H1 (cell line): ENCODE data around the gene LOXHD1. TPM values are rescaled to one million over a fixed set of nuclear protein-coding genes. Genes with fewer than 3 reads are reported as not detected.

Source experiments
- CTCF ChIA-PET: fragments of 300-600 bp; sonication (Branson Sonifier 250); formaldehyde crosslinking; loops from one replicate; lab custom pipeline; 2021; ENCODE audit not compliant: partially characterized antibody; lab: Charles Lee
- POLR2A ChIA-PET: fragments of 300-600 bp; sonication (Branson Sonifier 250); formaldehyde crosslinking; loops from one replicate; lab custom pipeline; 2021; ENCODE audit warnings: inconsistent platforms; ENCODE audit not compliant: partially characterized antibody; lab: Charles Lee
- DNase-seq, 2 experiments: peaks; one replicate each; pipeline versions ENCODE4 v3.0.0 to v3.0.0-alpha.2; 2010 to 2022; ENCODE audit warnings: low spot score in 2 of 2, low read depth in 1 of 2, mixed read lengths in 1 of 2
- FAIRE-seq: peaks from 2 replicates; lab custom pipeline; 2011; peaks lifted over from hg19 to GRCh38; lab: Jason Lieb, UNC
- H2AFZ ChIP-seq: 2 replicates; pipeline ENCODE4 v1.8.1; 2012; ENCODE audit warnings: low read length, inconsistent platforms
- H2AK5ac ChIP-seq: 2 replicates; pipeline ENCODE4 v1.6.1; 2013; ENCODE audit warnings: low read depth, low read length
- H2BK120ac ChIP-seq: replicated peaks from 2 replicates; pipeline ENCODE3; 2013; ENCODE audit warnings: low read depth, low read length, inconsistent platforms
- H2BK12ac ChIP-seq: 2 replicates; pipeline ENCODE4 v1.6.1; 2013; ENCODE audit warnings: low read depth, low read length
- H2BK15ac ChIP-seq: 2 replicates; pipeline ENCODE4 v1.6.1; 2013; ENCODE audit warnings: low read length
- H2BK20ac ChIP-seq: 2 replicates; pipeline ENCODE4 v1.6.1; 2013; ENCODE audit warnings: low read length
- H2BK5ac ChIP-seq: 2 replicates; pipeline ENCODE4 v1.6.1; 2013; ENCODE audit warnings: low read depth, low read length
- H3K14ac ChIP-seq: 2 replicates; pipeline ENCODE4 v1.6.1; 2013; ENCODE audit warnings: inconsistent platforms; ENCODE audit not compliant: insufficient read length
- H3K18ac ChIP-seq: 2 replicates; pipeline ENCODE4 v1.6.1; 2013; ENCODE audit warnings: low read length; ENCODE audit errors: extremely low read depth
- H3K23ac ChIP-seq: 2 replicates; pipeline ENCODE4 v1.6.1; 2013; ENCODE audit warnings: inconsistent platforms; ENCODE audit not compliant: insufficient read length
- H3K23me2 ChIP-seq: 2 replicates; pipeline ENCODE4 v1.6.1; 2013; ENCODE audit warnings: low read depth, low read length
- H3K27ac ChIP-seq: 2 replicates; pipeline ENCODE4 v1.6.1; 2011; ENCODE audit warnings: low read depth, low read length, inconsistent platforms
- H3K27me3 ChIP-seq, 4 experiments: replicated peaks in 1 of 4; 1 replicate in 1 of 4; 2 replicates in 3 of 4; pipeline versions ENCODE4 v1.6.1 to v1.8.1; 2011 to 2013; ENCODE audit warnings: low read length in 3 of 4, mild to moderate bottlenecking in 3 of 4, inconsistent platforms in 2 of 4, mixed read lengths in 2 of 4, moderate library complexity in 1 of 4; ENCODE audit not compliant: control insufficient read depth in 3 of 4, insufficient read depth in 3 of 4; ENCODE audit errors: extremely low read depth in 1 of 4
- H3K36me3 ChIP-seq, 4 experiments: 2 replicates each; pipeline versions ENCODE4 v1.6.1 to v1.8.1; 2011 to 2013; ENCODE audit warnings: mild to moderate bottlenecking in 4 of 4, low read length in 3 of 4, moderate library complexity in 2 of 4, control low read depth in 1 of 4, inconsistent platforms in 1 of 4; ENCODE audit not compliant: insufficient read depth in 4 of 4, control insufficient read depth in 2 of 4
- H3K4ac ChIP-seq: replicated peaks from 2 replicates; pipeline ENCODE3; 2013; ENCODE audit warnings: low read length, low read depth, mixed read lengths, inconsistent platforms; ENCODE audit not compliant: insufficient read length
- H3K4me1 ChIP-seq, 4 experiments: replicated peaks in 1 of 4; 1 replicate in 1 of 4; 2 replicates in 3 of 4; pipeline versions ENCODE4 v1.6.1 to v1.8.1; 2011 to 2013; ENCODE audit warnings: low read length in 3 of 4, inconsistent platforms in 2 of 4, mixed read lengths in 1 of 4; ENCODE audit not compliant: insufficient read depth in 4 of 4, control insufficient read depth in 3 of 4
- H3K4me2 ChIP-seq, 2 experiments: 2 replicates each; pipeline versions ENCODE4 v1.6.1 to v1.8.1; 2011 to 2013; ENCODE audit warnings: low read depth in 2 of 2, low read length in 2 of 2, control low read depth in 1 of 2, inconsistent platforms in 1 of 2, mild to moderate bottlenecking in 1 of 2; ENCODE audit not compliant: insufficient read depth in 1 of 2
- H3K4me3 ChIP-seq, 4 experiments: fragments of 200-600, 300-600 bp in 1 of 4; sonication (generic), shearing (Covaris generic), sonication (Bioruptor Twin) in 1 of 4; 2 replicates each; pipeline versions ENCODE4 v1.5.1 to v1.8.1; 2011 to 2016; ENCODE audit warnings: low read length in 4 of 4, low read depth in 3 of 4, control low read depth in 2 of 4, inconsistent platforms in 2 of 4, mild to moderate bottlenecking in 2 of 4, mixed read lengths in 1 of 4, moderate library complexity in 1 of 4; ENCODE audit not compliant: insufficient read depth in 2 of 4; ENCODE audit errors: extremely low read depth in 1 of 4
- H3K56ac ChIP-seq: replicated peaks from 2 replicates; pipeline ENCODE3; 2013; ENCODE audit warnings: low read depth, mild to moderate bottlenecking, mixed read lengths, low read length, inconsistent platforms; ENCODE audit not compliant: insufficient read length
- H3K79me1 ChIP-seq: 2 replicates; pipeline ENCODE4 v1.6.1; 2013; ENCODE audit warnings: low read depth, low read length, control low read depth
- H3K79me2 ChIP-seq, 2 experiments: 2 replicates each; pipeline versions ENCODE4 v1.6.1 to v1.8.1; 2012 to 2013; ENCODE audit warnings: low read length in 2 of 2, mild to moderate bottlenecking in 2 of 2, inconsistent platforms in 1 of 2; ENCODE audit not compliant: insufficient read depth in 2 of 2, control insufficient read depth in 1 of 2
- H3K9ac ChIP-seq, 4 experiments: replicated peaks in 1 of 4; 1 replicate in 1 of 4; 2 replicates in 3 of 4; pipeline versions ENCODE4 v1.6.1 to v1.8.1; 2011 to 2013; ENCODE audit warnings: low read depth in 3 of 4, low read length in 3 of 4, control low read depth in 2 of 4, mild to moderate bottlenecking in 2 of 4, moderate library complexity in 2 of 4, inconsistent platforms in 1 of 4; ENCODE audit errors: extremely low read depth in 1 of 4
- H3K9me3 ChIP-seq, 2 experiments: 2 replicates each; pipeline versions ENCODE4 v1.6.1 to v1.8.1; 2012 to 2013; ENCODE audit warnings: mild to moderate bottlenecking in 2 of 2, moderate library complexity in 2 of 2, control low read depth in 1 of 2, inconsistent platforms in 1 of 2, low read depth in 1 of 2, low read length in 1 of 2, mixed read lengths in 1 of 2; ENCODE audit not compliant: insufficient read depth in 2 of 2
- H4K20me1 ChIP-seq, 2 experiments: replicated peaks in 1 of 2; 2 replicates each; pipeline versions ENCODE3 to v1.8.1; 2011 to 2013; ENCODE audit warnings: inconsistent platforms in 2 of 2, low read length in 2 of 2, mild to moderate bottlenecking in 1 of 2; ENCODE audit not compliant: insufficient read depth in 2 of 2, control insufficient read depth in 1 of 2
- H4K5ac ChIP-seq: 2 replicates; pipeline ENCODE4 v1.6.1; 2013; ENCODE audit warnings: low read length, low read depth, mixed read lengths, inconsistent platforms; ENCODE audit not compliant: insufficient read length
- H4K8ac ChIP-seq: 2 replicates; pipeline ENCODE4 v1.8.0; 2013; ENCODE audit warnings: mild to moderate bottlenecking, moderate library complexity, low read length, inconsistent platforms; ENCODE audit not compliant: insufficient read depth; ENCODE audit errors: extremely low read depth
- H4K91ac ChIP-seq: replicated peaks from 2 replicates; pipeline ENCODE3; 2013; ENCODE audit warnings: low read length, mixed read lengths, inconsistent platforms; ENCODE audit not compliant: insufficient read length
- BRCA1 ChIP-seq: IDR thresholded peaks from 2 replicates; pipeline ENCODE4 v1.6.1; 2012; ENCODE audit warnings: low read depth, low read length, improper control_type of control experiment
- HDAC2 ChIP-seq, 2 experiments: fragments of 300-600 bp in 1 of 2; sonication (generic) in 1 of 2; IDR thresholded peaks; 2 replicates each; pipeline ENCODE4 v1.6.1; 2011 to 2012; ENCODE audit warnings: low read depth in 2 of 2, low read length in 2 of 2, mild to moderate bottlenecking in 2 of 2, moderate library complexity in 2 of 2, borderline replicate concordance in 1 of 2, inconsistent platforms in 1 of 2
- HDAC6 ChIP-seq: IDR thresholded peaks from one replicate; pipeline ENCODE4 v1.7.1; 2012; ENCODE audit warnings: low read depth, mild to moderate bottlenecking, inconsistent platforms, low read length, moderate library complexity
- MAFK ChIP-seq: IDR thresholded peaks from 2 replicates; pipeline ENCODE4 v1.6.1; 2012; ENCODE audit warnings: low read depth, mild to moderate bottlenecking, improper control_type of control experiment, low read length
- POU5F1 ChIP-seq: IDR thresholded peaks from 2 replicates; pipeline ENCODE4 v1.6.1; 2011; ENCODE audit warnings: low read depth, mild to moderate bottlenecking, low read length, moderate library complexity
- RBBP5 ChIP-seq: IDR thresholded peaks from 2 replicates; pipeline ENCODE4 v1.7.1; 2012; ENCODE audit warnings: low read depth, mild to moderate bottlenecking, inconsistent platforms, low read length, moderate library complexity, borderline replicate concordance
- RNF2 ChIP-seq: fragments of 200-900, 300-1000 bp; sonication (generic); IDR thresholded peaks from 2 replicates; pipeline ENCODE4 v1.7.1; 2016; ENCODE audit warnings: borderline replicate concordance, low read depth, mild to moderate bottlenecking, antibody characterized with exemption, low read length; ENCODE audit not compliant: poor library complexity, severe bottlenecking; ENCODE audit errors: missing control alignments
- SAP30 ChIP-seq: fragments of 300-600 bp; sonication (generic); IDR thresholded peaks from 2 replicates; pipeline ENCODE4 v1.7.1; 2012; ENCODE audit warnings: low read length, moderate library complexity, mild to moderate bottlenecking, inconsistent platforms; ENCODE audit not compliant: insufficient read depth, insufficient replicate concordance
- WGBS, 2 experiments: shearing (Covaris generic) in 1 of 2; methylation state at CpG; one replicate each; pipeline versions ENCODE4 v1.1.6 to v1.1.7; 2013 to 2015; ENCODE audit warnings: low lambda C conversion rate in 2 of 2, mixed read lengths in 2 of 2, inconsistent platforms in 1 of 2, low coverage in 1 of 2, missing lambda C conversion rate in 1 of 2; ENCODE audit not compliant: insufficient replicate concordance in 2 of 2, insufficient coverage in 1 of 2, insufficient read length in 1 of 2; ENCODE audit errors: extremely low coverage in 1 of 2, missing lambda C conversion rate in 1 of 2; 5-methylcytosine and 5-hydroxymethylcytosine counted together
- polyA plus RNA-seq, 7 experiments: library from polyadenylated mRNA; depleted of rRNA in 3 of 7; stranded (reverse) in 5 of 7; unstranded in 2 of 7; fragments of >200 nt in 5 of 7; fragments of 200-250 nt in 2 of 7; gene quantifications; 1 replicate in 5 of 7; 2 replicates in 1 of 7; 4 replicates in 1 of 7; pipeline versions ENCODE4 v1.2.1 to v1.2.3, GENCODE V29; 2011 to 2013; ENCODE audit warnings: missing spikeins in 2 of 7, mixed read lengths in 2 of 7
- total RNA-seq: library from RNA; stranded (reverse); fragmentation: NEBNext Ultra II Directional; extraction: Animal tissue kit (Norgen Biotek cat#: 25700); gene quantifications from 2 replicates; pipeline ENCODE4 v1.2.1, GENCODE V29; 2021
- TF ChIP-seq, protein P1 (sequence below): IDR thresholded peaks from 2 replicates; pipeline ENCODE4 v1.6.1; 2011; ENCODE audit warnings: low read depth, mild to moderate bottlenecking, low read length; ENCODE audit not compliant: insufficient read depth
- TF ChIP-seq, protein P2 (sequence below): IDR thresholded peaks from 2 replicates; pipeline ENCODE4 v1.6.1; 2011; ENCODE audit warnings: low read length, improper control_type of control experiment

LOXHD1 gene
- total and polyA plus RNA-seq, 2 of the 8 experiments (the other 6 are each of a cell fraction or from before 2014, with no cell fraction given): 0.02 TPM; not detected in 1

GRCh38 chr18:46688853-46689525, 32.0 kb upstream of the LOXHD1 start:
- Histone ChIP-seq H4K5ac (no peak overlapping the region), H3K9me3 (no peaks in the 10 kb centered on the region), H2BK120ac (no peak overlapping the region), H3K4ac (no peak overlapping the region), H3K56ac (no peak overlapping the region), H2BK5ac (no peak overlapping the region), H2AK5ac (no peak overlapping the region), H3K79me2 (no peaks in the 10 kb centered on the region), H4K20me1 (no peaks in the 10 kb centered on the region), H3K27ac (no peak overlapping the region), H2BK12ac (no peak overlapping the region), H4K91ac (no peak overlapping the region), H3K4me1 (peaks cover 0 to 10% (median 2%) of the 10 kb centered on the region in 4 experiments; a peak in 5 of 7 replicates), H3K23me2 (no peaks in the 10 kb centered on the region), H3K79me1 (no peaks in the 10 kb centered on the region), H3K14ac (no peak overlapping the region), H3K18ac (no peak overlapping the region), H3K9ac (no peak overlapping the region), H4K8ac (no peak overlapping the region), H3K36me3 (no peaks in the 10 kb centered on the region), H2BK20ac (no peak overlapping the region), H3K4me2 (no peak overlapping the region), H2BK15ac (no peak overlapping the region), H3K23ac (no peak overlapping the region), H2AFZ (no peak overlapping the region), H3K4me3 (no peak overlapping the region), H3K27me3 (no peaks in the 10 kb centered on the region)
- no peak for FAIRE-seq
- POLR2A ChIA-PET: interaction anchor here (1.3 kb wide), 1 partner anchor 12 kb away, joined by 3 read pairs; no protein-coding TSS in a partner anchor
- CTCF ChIA-PET: interaction anchor here (0.6 to 1.2 kb wide), 5 partner anchors 11 to 1098 kb away, joined by 3 to 4 read pairs (median 3); no protein-coding TSS in a partner anchor
- 89% methylated on average over 12 of the region's 12 CpGs; no CpG with 5 or more reads in 1 of the 2 experiments for WGBS, 2 experiments
- DNase-seq: no peak
- no peak for TF ChIP-seq HDAC2 (IDR thresholded peaks at IDR 0.05; ENCODE audit: borderline replicate concordance in 1 of 2, low read depth in 2 of 2, low read length in 2 of 2)
- no peak for TF ChIP-seq HDAC6
- no peak for TF ChIP-seq MAFK
- TF ChIP-seq RNF2: no peak
- TF ChIP-seq SAP30: no peak
- no peak for TF ChIP-seq RBBP5
- TF ChIP-seq, protein P1, sequence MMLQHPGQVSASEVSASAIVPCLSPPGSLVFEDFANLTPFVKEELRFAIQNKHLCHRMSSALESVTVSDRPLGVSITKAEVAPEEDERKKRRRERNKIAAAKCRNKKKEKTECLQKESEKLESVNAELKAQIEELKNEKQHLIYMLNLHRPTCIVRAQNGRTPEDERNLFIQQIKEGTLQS: no peak
- no peak for TF ChIP-seq POU5F1
- no peak for TF ChIP-seq BRCA1
- TF ChIP-seq, protein P2, sequence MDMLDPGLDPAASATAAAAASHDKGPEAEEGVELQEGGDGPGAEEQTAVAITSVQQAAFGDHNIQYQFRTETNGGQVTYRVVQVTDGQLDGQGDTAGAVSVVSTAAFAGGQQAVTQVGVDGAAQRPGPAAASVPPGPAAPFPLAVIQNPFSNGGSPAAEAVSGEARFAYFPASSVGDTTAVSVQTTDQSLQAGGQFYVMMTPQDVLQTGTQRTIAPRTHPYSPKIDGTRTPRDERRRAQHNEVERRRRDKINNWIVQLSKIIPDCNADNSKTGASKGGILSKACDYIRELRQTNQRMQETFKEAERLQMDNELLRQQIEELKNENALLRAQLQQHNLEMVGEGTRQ: no peak
